Heart left ventricle (tissue), 16 donors: ENCODE results near the gene PDE3A. TPM values are rescaled to one million over a fixed set of nuclear protein-coding genes. Genes with fewer than 3 reads are reported as not detected.
A peak's percentile ranks its signal among the peaks of the same experiment; 100 is the strongest.

ENCODE experiments used
- ATAC-seq, 4 donors: fragments of 200-7000 bp; cut with Tn5 transposase; one replicate each; pipeline ENCODE4 v1.9.1; 2020 to 2022; ENCODE audit warnings: moderate library complexity in 4 of 4, mild to moderate bottlenecking in 3 of 4, moderate number of reproducible peaks in 1 of 4
- DNase-seq, 5 donors: peaks; one replicate each; pipeline ENCODE4 v3.0.0-alpha.2; 2020
- H3K27ac ChIP-seq, 12 donors: fragments of 200-600 bp; sonication (generic) in 4 of 12; one replicate each; pipeline versions ENCODE4 v1.5.0 to v1.8.0; 2016 to 2022; ENCODE audit warnings: mild to moderate bottlenecking in 2 of 12
- H3K27me3 ChIP-seq, 9 donors: fragments of 200-600 bp; sonication (generic) in 2 of 9; one replicate each; pipeline versions ENCODE4 v1.5.1 to v1.8.0; 2016 to 2022; ENCODE audit warnings: mild to moderate bottlenecking in 3 of 9
- H3K36me3 ChIP-seq, 9 donors: fragments of 200-600 bp; sonication (generic) in 2 of 9; one replicate each; pipeline versions ENCODE4 v1.5.0 to v1.8.0; 2018 to 2022; ENCODE audit warnings: mild to moderate bottlenecking in 2 of 9
- H3K4me1 ChIP-seq, 12 donors: fragments of 200-600 bp; sonication (generic) in 4 of 12; one replicate each; pipeline versions ENCODE4 v1.5.0 to v1.8.0; 2016 to 2022; ENCODE audit warnings: mild to moderate bottlenecking in 3 of 12
- H3K4me3 ChIP-seq, 12 donors: fragments of 200-600 bp; sonication (generic) in 4 of 12; one replicate each; pipeline versions ENCODE4 v1.5.0 to v1.8.0; 2017 to 2022; ENCODE audit warnings: mild to moderate bottlenecking in 9 of 12, moderate library complexity in 4 of 12
- H3K9me3 ChIP-seq, 12 donors: fragments of 200-600 bp; sonication (generic) in 4 of 12; one replicate each; pipeline versions ENCODE4 v1.5.0 to v1.8.0; 2016 to 2022; ENCODE audit warnings: mild to moderate bottlenecking in 1 of 12
- POLR2A ChIP-seq, 2 donors: fragments of 450-650 bp; IDR thresholded peaks; one replicate each; pipeline ENCODE4 v1.6.1; 2017; ENCODE audit warnings: antibody characterized with exemption in 2 of 2, mild to moderate bottlenecking in 2 of 2, moderate library complexity in 2 of 2
- WGBS, 4 donors: extraction: QIAGEN DNeasy Blood & Tissue Kit in 2 of 4; methylation state at CpG; one replicate each; pipeline versions ENCODE4 v1.1.5 to v1.1.7; 2013 to 2018; 5-methylcytosine and 5-hydroxymethylcytosine counted together
- intact Hi-C, 10 donors: fragments of 100-400 bp; cut with DNase I; formaldehyde crosslinking; loops; one replicate each; pipeline versions ENCODE4 v1.11.1 to v1.14.2; 2022
- polyA plus RNA-seq, 2 donors: library from polyadenylated mRNA; stranded (reverse); fragments of 200-250 nt; gene quantifications; one replicate each; pipeline ENCODE4 v1.2.3, GENCODE V29; 2013
- total RNA-seq, 9 donors: library from RNA; depleted of rRNA in 2 of 9; stranded (reverse); fragments of >200 nt in 2 of 9; fragmentation: NEBNext Ultra II Directional in 3 of 9; extraction: Animal tissue kit (Norgen Biotek cat#: 25700) in 3 of 9; gene quantifications; one replicate each; pipeline versions ENCODE4 v1.1.0 to v1.2.4, GENCODE V29; 2016 to 2023
- TF ChIP-seq, protein P1 (sequence below), 12 donors: fragments of 200-600 bp; sonication (generic) in 4 of 12; IDR thresholded peaks; one replicate each; pipeline versions ENCODE4 v1.5.0 to v1.8.0; 2018 to 2022; ENCODE audit warnings: antibody characterized with exemption in 12 of 12, mild to moderate bottlenecking in 5 of 12
- donor health status: ischemic (EF 13 %, LVEDD 7.1; RV severe dilation, severe dysfunction).
- donor health status: healthy with polysubstance abuse.
- donor health status: DM: no; HTN: yes; CAD: no.
- donor health status: DM: no; HTN: no; CAD: no.
- donor health status: ischemic (EF 25% LVEDD 6.9; RV normal size, moderate dysfunction).
- donor health status: ischemic (EF 25% LVEDD 5.7; RV mildly dilated, moderate dysfunction).
- donor health status: healthy.
- donor health status: DM: yes; HTN: yes; CAD: no.
- donor health status: ischemic (EF 35%, LVEDD 5.7; RV mildly dilated, moderate dysfunction).
- donor health status: nonischemic (EF 11% LVEDD 7.7; RV severe dilation, severe dysfunction).
- donor health status: DM: yes; HTN: yes; CAD: no.
- donor health status: PGD.
- donor health status: ischemic (EF 29% LVEDD 5.4; RV normal size, mild dysfunction).
- donor health status: nonischemic (EF 23%, LVEDD 6.1; RV moderate dilation, normal function).

Gene PDE3A
- total and polyA plus RNA-seq, 11 donors: 44.5 to 295 (median 183) TPM

DNA sequence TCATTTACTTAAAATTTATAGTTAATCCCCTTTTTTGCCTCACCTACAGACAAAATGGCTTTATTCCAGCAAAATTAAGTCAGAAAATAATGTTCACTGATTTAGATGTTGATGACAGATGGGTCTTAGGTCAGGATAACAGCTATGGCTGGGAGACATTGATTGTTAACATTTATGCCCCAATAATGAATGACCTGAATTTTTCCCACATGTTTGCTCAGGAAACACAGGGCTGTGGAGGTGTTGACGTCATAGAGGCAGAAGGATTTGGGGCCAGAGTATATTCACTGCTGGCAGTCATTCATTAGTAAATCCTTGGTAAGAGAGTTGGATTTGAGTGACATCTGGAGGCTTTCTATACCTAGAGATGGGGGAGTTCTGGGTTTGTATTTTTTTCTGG lies 121.3 kb downstream of the PDE3A start:
- DNase-seq (no peak), ATAC-seq (no peak)
- H3K4me3 ChIP-seq: no peak overlapping the region
- TF ChIP-seq, protein P1, sequence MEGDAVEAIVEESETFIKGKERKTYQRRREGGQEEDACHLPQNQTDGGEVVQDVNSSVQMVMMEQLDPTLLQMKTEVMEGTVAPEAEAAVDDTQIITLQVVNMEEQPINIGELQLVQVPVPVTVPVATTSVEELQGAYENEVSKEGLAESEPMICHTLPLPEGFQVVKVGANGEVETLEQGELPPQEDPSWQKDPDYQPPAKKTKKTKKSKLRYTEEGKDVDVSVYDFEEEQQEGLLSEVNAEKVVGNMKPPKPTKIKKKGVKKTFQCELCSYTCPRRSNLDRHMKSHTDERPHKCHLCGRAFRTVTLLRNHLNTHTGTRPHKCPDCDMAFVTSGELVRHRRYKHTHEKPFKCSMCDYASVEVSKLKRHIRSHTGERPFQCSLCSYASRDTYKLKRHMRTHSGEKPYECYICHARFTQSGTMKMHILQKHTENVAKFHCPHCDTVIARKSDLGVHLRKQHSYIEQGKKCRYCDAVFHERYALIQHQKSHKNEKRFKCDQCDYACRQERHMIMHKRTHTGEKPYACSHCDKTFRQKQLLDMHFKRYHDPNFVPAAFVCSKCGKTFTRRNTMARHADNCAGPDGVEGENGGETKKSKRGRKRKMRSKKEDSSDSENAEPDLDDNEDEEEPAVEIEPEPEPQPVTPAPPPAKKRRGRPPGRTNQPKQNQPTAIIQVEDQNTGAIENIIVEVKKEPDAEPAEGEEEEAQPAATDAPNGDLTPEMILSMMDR (IDR thresholded peaks at IDR 0.05): no peak
- TF ChIP-seq POLR2A (IDR thresholded peaks at IDR 0.05): no peak
- H3K9me3 ChIP-seq: no peaks in the 10 kb centered on the region
- WGBS, 4 donors: 15 to 38% (median 25%) methylated on average over 1 of the region's 1 CpG
- peaks cover 0 to 78% (median 22%) of the 10 kb centered on the region in 12 donors for H3K4me1 ChIP-seq
- H3K27me3 ChIP-seq: no peaks in the 10 kb centered on the region
- intact Hi-C loops: no loop called here
- H3K36me3 ChIP-seq: no peaks in the 10 kb centered on the region
- H3K27ac ChIP-seq: peak overlapping the region in 1 of 12 donors; percentile 4

DNA sequence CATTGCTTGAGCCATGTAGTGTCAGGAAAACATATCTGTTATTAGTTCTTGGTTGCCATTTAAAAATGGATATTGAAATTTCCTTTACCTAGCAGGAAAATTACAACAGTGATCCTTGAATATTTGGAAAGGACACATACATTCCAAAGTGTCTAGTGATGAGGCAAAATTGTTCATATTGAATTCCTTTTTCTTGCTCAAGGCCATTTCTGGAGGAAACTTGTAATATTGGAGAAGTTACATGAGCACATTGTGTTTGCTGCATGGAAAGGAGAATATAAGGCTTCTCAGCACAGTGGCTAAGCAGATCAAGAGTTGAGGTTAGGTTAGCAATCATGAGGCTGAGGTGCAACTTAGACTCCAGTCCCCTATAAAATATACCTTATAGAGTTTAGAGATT lies 121.9 kb downstream of the PDE3A start:
- no peak overlapping the region for H3K27ac ChIP-seq
- no peaks in the 10 kb centered on the region for H3K9me3 ChIP-seq
- ATAC-seq (no peak), DNase-seq (no peak)
- no peaks in the 10 kb centered on the region for H3K27me3 ChIP-seq
- intact Hi-C loops: no loop called here
- H3K4me3 ChIP-seq: no peak overlapping the region
- no peak for TF ChIP-seq POLR2A (IDR thresholded peaks at IDR 0.05)
- TF ChIP-seq, protein P1 (IDR thresholded peaks at IDR 0.05): no peak
- peaks cover 0 to 77% (median 21%) of the 10 kb centered on the region in 12 donors for H3K4me1 ChIP-seq
- H3K36me3 ChIP-seq: no peaks in the 10 kb centered on the region

DNA sequence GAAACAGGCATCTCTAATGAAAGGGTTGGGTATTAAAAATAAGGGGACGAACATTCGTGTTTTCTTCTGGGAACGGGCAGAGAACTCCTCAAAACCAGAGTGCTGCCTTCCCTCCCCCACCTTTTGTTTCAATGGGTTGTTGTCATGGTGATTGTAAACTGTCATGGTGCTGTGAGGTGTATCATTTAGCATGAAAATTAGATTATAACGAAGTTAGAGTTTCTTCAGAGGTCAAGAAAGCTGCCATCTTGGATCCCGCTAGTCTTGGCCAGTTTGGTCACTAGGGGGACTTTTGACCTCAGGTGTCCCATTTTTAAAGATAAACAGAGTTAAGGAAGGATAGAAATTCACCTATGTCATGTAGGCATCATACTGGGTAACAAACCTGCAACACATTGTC lies 123.0 kb downstream of the PDE3A start:
- Histone ChIP-seq H3K36me3 (no peaks in the 10 kb centered on the region), H3K4me3 (no peak overlapping the region), H3K9me3 (no peaks in the 10 kb centered on the region), H3K4me1 (peaks cover 0 to 78% (median 22%) of the 10 kb centered on the region in 12 donors), H3K27ac (no peak overlapping the region), H3K27me3 (no peaks in the 10 kb centered on the region)
- TF ChIP-seq, protein P1 (IDR thresholded peaks at IDR 0.05): no peak
- no peak for TF ChIP-seq POLR2A (IDR thresholded peaks at IDR 0.05)
- 68 to 75% (median 72%) methylated on average over 5 of the region's 5 CpGs for WGBS, 4 donors
- DNase-seq (no peak), ATAC-seq (no peak)
- intact Hi-C loops: no loop called here

DNA sequence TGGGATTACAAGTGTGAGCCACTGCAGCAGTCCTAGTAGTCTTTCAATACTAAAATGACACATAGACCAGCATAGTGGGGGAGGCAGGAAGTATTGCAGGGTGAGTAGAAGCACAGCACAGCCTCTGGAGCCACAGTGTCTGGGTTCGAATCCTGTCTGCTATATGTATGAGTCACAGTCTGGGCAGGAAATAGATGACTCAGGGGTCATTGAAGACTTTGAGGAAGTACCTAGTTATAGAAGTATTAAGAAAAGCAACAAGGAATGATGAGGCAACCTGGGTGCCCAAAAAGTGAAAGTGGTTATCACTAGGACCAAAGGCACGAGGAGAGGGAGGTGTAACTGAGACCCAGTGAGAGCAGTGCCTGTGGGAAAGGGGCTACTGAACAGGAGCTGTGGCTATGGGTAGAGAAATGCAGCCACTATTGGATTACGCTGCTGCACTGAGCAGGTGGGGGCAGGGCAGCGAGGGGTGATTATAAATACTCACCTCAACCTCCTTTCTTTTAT lies 124.0 kb downstream of the PDE3A start:
- H3K4me3 ChIP-seq: no peak overlapping the region
- no peak overlapping the region for H3K27ac ChIP-seq
- H3K27me3 ChIP-seq: no peaks in the 10 kb centered on the region
- intact Hi-C loops: no loop called here
- ATAC-seq: peak in 2 of 4 donors; percentile 41 to 56
- TF ChIP-seq, protein P1 (IDR thresholded peaks at IDR 0.05): no peak
- no peak for TF ChIP-seq POLR2A (IDR thresholded peaks at IDR 0.05)
- H3K9me3 ChIP-seq: no peaks in the 10 kb centered on the region
- no peak for DNase-seq
- WGBS, 4 donors: 55 to 65% (median 63%) methylated on average over 4 of the region's 4 CpGs
- no peaks in the 10 kb centered on the region for H3K36me3 ChIP-seq
- peaks cover 0 to 75% (median 19%) of the 10 kb centered on the region in 12 donors for H3K4me1 ChIP-seq
